ENCODE results near the gene ZNF629.

Gene ZNF629

DNA sequence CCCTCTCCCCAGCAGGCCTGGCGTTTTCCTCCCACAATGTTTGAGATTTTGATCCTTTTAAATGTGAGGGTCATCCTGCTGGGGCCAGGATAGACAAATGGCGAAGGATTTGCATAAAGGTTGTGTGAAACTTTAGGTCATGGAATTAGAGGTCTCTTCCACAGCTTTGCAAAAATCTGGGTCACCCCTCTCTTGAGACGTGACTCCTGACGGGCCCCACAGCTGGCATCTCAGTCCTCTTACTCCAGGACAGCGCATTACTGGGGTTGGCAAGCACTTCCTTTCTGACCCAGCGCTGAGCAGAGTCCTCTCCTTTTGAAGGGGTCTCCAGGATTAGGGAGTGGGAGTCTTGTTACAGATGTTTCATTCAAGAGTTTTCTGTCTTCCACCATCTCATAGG, 7.4 kb downstream of the ZNF629 start:
- DNase-seq, result no peak
- Histone ChIP-seq H3K9me3 (replicated peaks; ENCODE audit: insufficient read depth, low read length) (no peaks in the 10 kb centered on the region), H3K4me3 (ENCODE audit: low read length) (no peak overlapping the region), H3K4me2 (ENCODE audit: low read depth, low read length) (no peak overlapping the region), H2AFZ (ENCODE audit: low read length) (no peak overlapping the region), H3K36me3 (replicated peaks; ENCODE audit: insufficient read depth, low read length) (no peaks in the 10 kb centered on the region), H3K9me2 (replicated peaks; ENCODE audit: insufficient read depth, low read length) (no peaks in the 10 kb centered on the region), H3K79me2 (ENCODE audit: low read length) (no peaks in the 10 kb centered on the region), H4K20me1 (ENCODE audit: insufficient read depth, low read length) (no peaks in the 10 kb centered on the region), H3K27ac (ENCODE audit: low read length) (no peak overlapping the region), H3K27me3 (replicated peaks; ENCODE audit: insufficient read depth, low read length) (no peaks in the 10 kb centered on the region), H3K9ac (ENCODE audit: low read length) (no peak overlapping the region), H3F3A (ENCODE audit: insufficient read depth, low read length) (no peaks in the 10 kb centered on the region), H3K4me1 (ENCODE audit: low read length) (no peaks in the 10 kb centered on the region)
- no peak for TF ChIP-seq EZH2phosphoT487 (IDR thresholded peaks at IDR 0.05; ENCODE audit: low read length)
- TF ChIP-seq EZH2 (optimal IDR thresholded peaks at IDR 0.05; ENCODE audit: low read depth, low read length), result no peak
- TF ChIP-seq, protein P1, sequence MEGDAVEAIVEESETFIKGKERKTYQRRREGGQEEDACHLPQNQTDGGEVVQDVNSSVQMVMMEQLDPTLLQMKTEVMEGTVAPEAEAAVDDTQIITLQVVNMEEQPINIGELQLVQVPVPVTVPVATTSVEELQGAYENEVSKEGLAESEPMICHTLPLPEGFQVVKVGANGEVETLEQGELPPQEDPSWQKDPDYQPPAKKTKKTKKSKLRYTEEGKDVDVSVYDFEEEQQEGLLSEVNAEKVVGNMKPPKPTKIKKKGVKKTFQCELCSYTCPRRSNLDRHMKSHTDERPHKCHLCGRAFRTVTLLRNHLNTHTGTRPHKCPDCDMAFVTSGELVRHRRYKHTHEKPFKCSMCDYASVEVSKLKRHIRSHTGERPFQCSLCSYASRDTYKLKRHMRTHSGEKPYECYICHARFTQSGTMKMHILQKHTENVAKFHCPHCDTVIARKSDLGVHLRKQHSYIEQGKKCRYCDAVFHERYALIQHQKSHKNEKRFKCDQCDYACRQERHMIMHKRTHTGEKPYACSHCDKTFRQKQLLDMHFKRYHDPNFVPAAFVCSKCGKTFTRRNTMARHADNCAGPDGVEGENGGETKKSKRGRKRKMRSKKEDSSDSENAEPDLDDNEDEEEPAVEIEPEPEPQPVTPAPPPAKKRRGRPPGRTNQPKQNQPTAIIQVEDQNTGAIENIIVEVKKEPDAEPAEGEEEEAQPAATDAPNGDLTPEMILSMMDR (IDR thresholded peaks at IDR 0.05; ENCODE audit: low read length), result no peak

DNA sequence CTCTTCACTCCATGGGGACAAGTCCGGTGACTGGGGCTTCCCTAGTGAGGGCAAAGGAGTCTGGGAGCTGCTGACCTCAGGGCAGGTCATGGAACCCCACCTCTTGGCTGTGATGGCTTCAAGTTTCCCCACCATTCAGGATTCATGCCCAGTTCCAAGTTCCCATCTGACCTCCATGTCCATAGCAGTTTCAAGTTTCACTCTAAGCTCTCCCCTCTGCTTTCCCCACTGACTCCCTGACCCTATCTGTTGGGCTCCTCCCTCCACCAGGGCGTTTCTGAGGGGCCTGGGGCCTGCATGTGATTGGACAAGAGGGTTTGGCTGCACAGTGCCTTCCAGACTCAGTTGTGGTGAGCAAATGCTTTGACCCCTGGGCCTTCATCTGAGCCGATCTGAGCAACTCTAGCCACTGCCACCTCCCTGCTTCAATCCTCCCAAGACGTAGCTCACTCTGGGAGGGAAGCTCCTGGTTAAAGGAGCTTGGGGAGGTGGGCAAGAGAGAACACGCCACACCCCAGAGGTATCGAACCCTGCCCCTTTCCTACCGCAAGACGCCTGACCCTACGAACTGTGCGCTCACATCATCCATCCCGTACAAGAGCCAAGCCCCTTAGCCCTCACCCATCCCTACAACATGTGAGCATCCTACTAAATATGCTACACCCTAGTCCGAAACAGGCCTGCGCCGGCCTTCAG, 8.3 kb downstream of the ZNF629 start:
- H4K20me1 ChIP-seq (ENCODE audit: insufficient read depth, low read length), result no peaks in the 10 kb centered on the region
- no peak for DNase-seq
- no peaks in the 10 kb centered on the region for H3K4me1 ChIP-seq (ENCODE audit: low read length)
- no peaks in the 10 kb centered on the region for H3K36me3 ChIP-seq (replicated peaks; ENCODE audit: insufficient read depth, low read length)
- H2AFZ ChIP-seq (ENCODE audit: low read length), result no peak overlapping the region
- H3K4me2 ChIP-seq (ENCODE audit: low read depth, low read length), result no peak overlapping the region
- H3F3A ChIP-seq (ENCODE audit: insufficient read depth, low read length), result no peaks in the 10 kb centered on the region
- no peaks in the 10 kb centered on the region for H3K79me2 ChIP-seq (ENCODE audit: low read length)
- H3K9ac ChIP-seq (ENCODE audit: low read length), result no peak overlapping the region
- H3K4me3 ChIP-seq (ENCODE audit: low read length), result no peak overlapping the region
- TF ChIP-seq EZH2 (optimal IDR thresholded peaks at IDR 0.05; ENCODE audit: low read depth, low read length) (no peak), EZH2phosphoT487 (IDR thresholded peaks at IDR 0.05; ENCODE audit: low read length) (no peak)
- TF ChIP-seq, protein P1 (IDR thresholded peaks at IDR 0.05; ENCODE audit: low read length), result no peak
- no peaks in the 10 kb centered on the region for H3K9me2 ChIP-seq (replicated peaks; ENCODE audit: insufficient read depth, low read length)
- no peaks in the 10 kb centered on the region for H3K27me3 ChIP-seq (replicated peaks; ENCODE audit: insufficient read depth, low read length)
- no peaks in the 10 kb centered on the region for H3K9me3 ChIP-seq (replicated peaks; ENCODE audit: insufficient read depth, low read length)
- H3K27ac ChIP-seq (ENCODE audit: low read length), result no peak overlapping the region

DNA sequence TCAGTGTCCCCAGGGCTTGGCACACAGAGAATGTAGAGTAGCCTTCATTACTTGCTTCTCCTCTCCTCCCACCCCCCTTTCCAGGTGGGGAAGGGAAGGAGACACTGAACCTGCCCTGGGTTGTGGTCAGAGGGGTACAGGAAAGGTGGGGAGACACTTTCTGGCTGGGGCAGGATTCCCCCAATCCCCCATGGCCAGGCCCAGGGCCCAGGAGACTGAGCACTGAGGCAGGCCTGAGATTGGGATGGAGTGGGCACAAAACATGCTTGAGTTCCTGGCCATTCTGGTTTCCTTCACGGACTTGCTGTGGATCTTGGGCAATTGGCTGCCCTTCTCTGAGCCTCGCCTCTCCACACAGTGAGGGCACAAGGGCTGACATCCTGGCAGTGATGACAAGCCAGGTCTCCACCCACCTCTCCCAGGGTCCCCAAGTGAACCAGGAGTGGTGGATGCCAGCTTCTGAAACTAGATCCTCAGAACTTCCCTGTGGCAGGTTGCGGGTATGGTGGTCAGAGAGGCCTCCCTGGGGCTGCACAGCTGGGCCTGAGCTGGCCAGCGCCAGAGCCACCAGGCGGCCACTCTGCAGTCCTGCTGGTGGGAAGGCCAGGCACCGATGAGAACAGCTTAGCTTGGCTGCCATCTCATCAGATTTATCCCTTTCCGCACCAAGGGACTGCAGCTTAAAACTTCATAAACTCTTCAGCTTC, 9.3 kb downstream of the ZNF629 start:
- Histone ChIP-seq H3K79me2 (ENCODE audit: low read length) (no peaks in the 10 kb centered on the region), H3K4me2 (ENCODE audit: low read depth, low read length) (no peak overlapping the region), H3K9me2 (replicated peaks; ENCODE audit: insufficient read depth, low read length) (no peaks in the 10 kb centered on the region), H3K4me3 (ENCODE audit: low read length) (no peak overlapping the region), H3K36me3 (replicated peaks; ENCODE audit: insufficient read depth, low read length) (no peaks in the 10 kb centered on the region), H3F3A (ENCODE audit: insufficient read depth, low read length) (no peaks in the 10 kb centered on the region), H3K27ac (ENCODE audit: low read length) (no peak overlapping the region), H2AFZ (ENCODE audit: low read length) (no peak overlapping the region), H3K4me1 (ENCODE audit: low read length) (no peaks in the 10 kb centered on the region), H3K27me3 (replicated peaks; ENCODE audit: insufficient read depth, low read length) (no peaks in the 10 kb centered on the region), H4K20me1 (ENCODE audit: insufficient read depth, low read length) (no peaks in the 10 kb centered on the region), H3K9me3 (replicated peaks; ENCODE audit: insufficient read depth, low read length) (no peaks in the 10 kb centered on the region), H3K9ac (ENCODE audit: low read length) (no peak overlapping the region)
- TF ChIP-seq, protein P1 (IDR thresholded peaks at IDR 0.05; ENCODE audit: low read length), result no peak
- TF ChIP-seq EZH2 (optimal IDR thresholded peaks at IDR 0.05; ENCODE audit: low read depth, low read length) (no peak), EZH2phosphoT487 (IDR thresholded peaks at IDR 0.05; ENCODE audit: low read length) (no peak)
- DNase-seq, result no peak
